GM12878 (cell line): ENCODE measurements around the gene POLD1. TPM values are rescaled to one million over a fixed set of nuclear protein-coding genes. Genes with fewer than 3 reads are reported as not detected.

Source experiments
- EP300 ChIP-seq, 2 experiments: fragments of 150-350 bp in 1 of 2; IDR thresholded peaks; 2 replicates each; pipeline ENCODE4 v1.6.1; 2011 to 2012; ENCODE audit warnings: low read depth in 2 of 2, low read length in 2 of 2, borderline replicate concordance in 1 of 2, improper control_type of control experiment in 1 of 2, inconsistent platforms in 1 of 2; ENCODE audit not compliant: control insufficient read depth in 1 of 2
- ESRRA ChIP-seq: IDR thresholded peaks from 2 replicates; pipeline ENCODE4 v1.6.1; 2012; ENCODE audit warnings: mild to moderate bottlenecking, low read length, improper control_type of control experiment
- ETV6 ChIP-seq, 2 experiments: fragments of 450-650 bp in 1 of 2; IDR thresholded peaks in 1 of 2; conservative IDR thresholded peaks in 1 of 2; 2 replicates each; pipeline ENCODE4 v1.6.1; 2014; ENCODE audit warnings: antibody characterized with exemption in 1 of 2, borderline replicate concordance in 1 of 2, low read depth in 1 of 2, mild to moderate bottlenecking in 1 of 2, moderate library complexity in 1 of 2
- JUNB ChIP-seq: IDR thresholded peaks from 2 replicates; pipeline ENCODE4 v1.6.1; 2016; ENCODE audit warnings: antibody characterized with exemption, mild to moderate bottlenecking
- NBN ChIP-seq: fragments of 450-650 bp; IDR thresholded peaks from 2 replicates; pipeline ENCODE4 v1.6.1; 2016
- RAD21 ChIP-seq: IDR thresholded peaks from 2 replicates; pipeline ENCODE4 v1.6.1; 2011; ENCODE audit warnings: mild to moderate bottlenecking, low read depth, low read length, moderate library complexity; ENCODE audit not compliant: insufficient read depth
- RB1 ChIP-seq: fragments of 450-650 bp; formaldehyde crosslinking; IDR thresholded peaks from 2 replicates; pipeline ENCODE4 v1.6.1; 2017; ENCODE audit warnings: mild to moderate bottlenecking, borderline replicate concordance
- RELA ChIP-seq: fragments of 450-650 bp; IDR thresholded peaks from 2 replicates; pipeline ENCODE4 v1.8.0; 2014; ENCODE audit warnings: borderline replicate concordance; ENCODE audit not compliant: partially characterized antibody
- TCF12 ChIP-seq: IDR thresholded peaks from 2 replicates; pipeline ENCODE4 v1.6.1; 2011; ENCODE audit warnings: low read depth, mild to moderate bottlenecking, low read length
- ZNF622 ChIP-seq: fragments of 450-650 bp; IDR thresholded peaks from 2 replicates; pipeline ENCODE4 v1.6.1; 2017; ENCODE audit warnings: mild to moderate bottlenecking, inconsistent platforms
- polyA plus RNA-seq, 11 experiments: library from polyadenylated mRNA; depleted of rRNA in 4 of 11; unstranded in 6 of 11; stranded (reverse) in 5 of 11; fragments of >200 nt; fragmentation: Nextera tagmentation in 4 of 11; fragmentation: Illumina TruSeq in 1 of 11; extraction: Ambion mirVana in 4 of 11; extraction: Trizol in 1 of 11; gene quantifications; 1 replicate in 1 of 11; 2 replicates in 10 of 11; pipeline versions ENCODE4 v1.2.1 to v1.2.3, GENCODE V29; 2011 to 2016; ENCODE audit warnings: inconsistent platforms in 2 of 11, missing spikeins in 2 of 11, low read depth in 1 of 11
- total RNA-seq, 4 experiments: library from RNA; depleted of rRNA in 3 of 4; stranded (reverse); fragments of >200 nt in 3 of 4; fragmentation: Illumina TruSeq in 1 of 4; extraction: Trizol in 1 of 4; gene quantifications; 2 replicates each; pipeline versions ENCODE4 v1.2.1 to v1.2.3, GENCODE V29; 2013 to 2021
- TF ChIP-seq, protein P1 (sequence below): IDR thresholded peaks from 2 replicates; pipeline ENCODE4 v1.6.1; 2012; ENCODE audit warnings: improper control_type of control experiment, low read depth, low read length; ENCODE audit not compliant: insufficient replicate concordance
- TF ChIP-seq, protein P2 (sequence below): fragments of 450-650 bp; formaldehyde crosslinking; IDR thresholded peaks from 2 replicates; pipeline ENCODE4 v1.4.0; 2020; ENCODE audit warnings: mild to moderate bottlenecking, moderate library complexity
- TF ChIP-seq, protein P3 (sequence below): fragments of 450-650 bp; IDR thresholded peaks from 2 replicates; pipeline ENCODE4 v1.6.1; 2018; ENCODE audit warnings: borderline replicate concordance, mild to moderate bottlenecking; ENCODE audit not compliant: partially characterized antibody
- TF ChIP-seq, protein P4 (sequence below): IDR thresholded peaks from 2 replicates; pipeline ENCODE4 v1.6.1; 2012; ENCODE audit warnings: low read depth, low read length, improper control_type of control experiment

The POLD1 gene
- total and polyA plus RNA-seq, 10 of the 15 experiments (the other 5 are each of a cell fraction or from before 2014, with no cell fraction given): 0.76 to 165 (median 63.4) TPM

DNA sequence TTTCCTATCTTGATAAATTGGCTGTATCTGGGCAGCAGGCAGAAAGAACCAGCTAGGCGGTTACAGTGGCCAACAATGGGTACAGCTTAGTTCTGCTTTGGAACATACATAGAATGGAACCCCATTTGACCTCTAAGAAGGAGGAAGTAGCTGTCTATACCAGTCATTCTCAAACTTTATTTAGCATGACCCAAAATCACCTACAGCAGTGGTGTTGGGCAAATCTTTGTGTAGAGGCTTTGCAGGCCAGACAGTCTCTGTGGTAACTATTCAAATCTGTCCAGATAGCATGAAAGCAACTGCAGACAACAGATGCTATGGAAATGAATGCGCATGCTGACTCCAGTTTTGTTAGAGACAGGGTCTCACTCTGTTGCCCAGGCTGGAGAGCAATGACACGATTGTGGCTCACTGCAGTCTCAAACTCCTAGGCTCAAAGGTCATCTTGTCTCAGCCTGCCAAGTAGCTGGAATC is 43.0 kb upstream of the POLD1 start (continued):
- TF ChIP-seq, protein P1, sequence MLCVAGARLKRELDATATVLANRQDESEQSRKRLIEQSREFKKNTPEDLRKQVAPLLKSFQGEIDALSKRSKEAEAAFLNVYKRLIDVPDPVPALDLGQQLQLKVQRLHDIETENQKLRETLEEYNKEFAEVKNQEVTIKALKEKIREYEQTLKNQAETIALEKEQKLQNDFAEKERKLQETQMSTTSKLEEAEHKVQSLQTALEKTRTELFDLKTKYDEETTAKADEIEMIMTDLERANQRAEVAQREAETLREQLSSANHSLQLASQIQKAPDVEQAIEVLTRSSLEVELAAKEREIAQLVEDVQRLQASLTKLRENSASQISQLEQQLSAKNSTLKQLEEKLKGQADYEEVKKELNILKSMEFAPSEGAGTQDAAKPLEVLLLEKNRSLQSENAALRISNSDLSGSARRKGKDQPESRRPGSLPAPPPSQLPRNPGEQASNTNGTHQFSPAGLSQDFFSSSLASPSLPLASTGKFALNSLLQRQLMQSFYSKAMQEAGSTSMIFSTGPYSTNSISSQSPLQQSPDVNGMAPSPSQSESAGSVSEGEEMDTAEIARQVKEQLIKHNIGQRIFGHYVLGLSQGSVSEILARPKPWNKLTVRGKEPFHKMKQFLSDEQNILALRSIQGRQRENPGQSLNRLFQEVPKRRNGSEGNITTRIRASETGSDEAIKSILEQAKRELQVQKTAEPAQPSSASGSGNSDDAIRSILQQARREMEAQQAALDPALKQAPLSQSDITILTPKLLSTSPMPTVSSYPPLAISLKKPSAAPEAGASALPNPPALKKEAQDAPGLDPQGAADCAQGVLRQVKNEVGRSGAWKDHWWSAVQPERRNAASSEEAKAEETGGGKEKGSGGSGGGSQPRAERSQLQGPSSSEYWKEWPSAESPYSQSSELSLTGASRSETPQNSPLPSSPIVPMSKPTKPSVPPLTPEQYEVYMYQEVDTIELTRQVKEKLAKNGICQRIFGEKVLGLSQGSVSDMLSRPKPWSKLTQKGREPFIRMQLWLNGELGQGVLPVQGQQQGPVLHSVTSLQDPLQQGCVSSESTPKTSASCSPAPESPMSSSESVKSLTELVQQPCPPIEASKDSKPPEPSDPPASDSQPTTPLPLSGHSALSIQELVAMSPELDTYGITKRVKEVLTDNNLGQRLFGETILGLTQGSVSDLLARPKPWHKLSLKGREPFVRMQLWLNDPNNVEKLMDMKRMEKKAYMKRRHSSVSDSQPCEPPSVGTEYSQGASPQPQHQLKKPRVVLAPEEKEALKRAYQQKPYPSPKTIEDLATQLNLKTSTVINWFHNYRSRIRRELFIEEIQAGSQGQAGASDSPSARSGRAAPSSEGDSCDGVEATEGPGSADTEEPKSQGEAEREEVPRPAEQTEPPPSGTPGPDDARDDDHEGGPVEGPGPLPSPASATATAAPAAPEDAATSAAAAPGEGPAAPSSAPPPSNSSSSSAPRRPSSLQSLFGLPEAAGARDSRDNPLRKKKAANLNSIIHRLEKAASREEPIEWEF: no peak
- TF ChIP-seq RELA (no peak), TCF12 (no peak), RAD21 (no peak), EP300 (IDR thresholded peaks at IDR 0.05; ENCODE audit: borderline replicate concordance in 1 of 2, control insufficient read depth in 1 of 2, low read depth in 2 of 2, low read length in 2 of 2) (peak; percentile 39 to 78; a peak in 3 of 4 replicates), JUNB (peak; percentile 78), ESRRA (peak; percentile 94; the same call in 1 of the 2 replicates), ZNF622 (no peak), RB1 (no peak), ETV6 (conservative IDR thresholded peaks at IDR 0.05 in 1 of 2, IDR thresholded peaks at IDR 0.05 in 1 of 2; ENCODE audit: borderline replicate concordance in 1 of 2, low read depth in 1 of 2) (peak in 1 of 2 experiments; percentile 88; a peak in 2 of 4 replicates), NBN (peak; percentile 91)
- TF ChIP-seq, protein P2, sequence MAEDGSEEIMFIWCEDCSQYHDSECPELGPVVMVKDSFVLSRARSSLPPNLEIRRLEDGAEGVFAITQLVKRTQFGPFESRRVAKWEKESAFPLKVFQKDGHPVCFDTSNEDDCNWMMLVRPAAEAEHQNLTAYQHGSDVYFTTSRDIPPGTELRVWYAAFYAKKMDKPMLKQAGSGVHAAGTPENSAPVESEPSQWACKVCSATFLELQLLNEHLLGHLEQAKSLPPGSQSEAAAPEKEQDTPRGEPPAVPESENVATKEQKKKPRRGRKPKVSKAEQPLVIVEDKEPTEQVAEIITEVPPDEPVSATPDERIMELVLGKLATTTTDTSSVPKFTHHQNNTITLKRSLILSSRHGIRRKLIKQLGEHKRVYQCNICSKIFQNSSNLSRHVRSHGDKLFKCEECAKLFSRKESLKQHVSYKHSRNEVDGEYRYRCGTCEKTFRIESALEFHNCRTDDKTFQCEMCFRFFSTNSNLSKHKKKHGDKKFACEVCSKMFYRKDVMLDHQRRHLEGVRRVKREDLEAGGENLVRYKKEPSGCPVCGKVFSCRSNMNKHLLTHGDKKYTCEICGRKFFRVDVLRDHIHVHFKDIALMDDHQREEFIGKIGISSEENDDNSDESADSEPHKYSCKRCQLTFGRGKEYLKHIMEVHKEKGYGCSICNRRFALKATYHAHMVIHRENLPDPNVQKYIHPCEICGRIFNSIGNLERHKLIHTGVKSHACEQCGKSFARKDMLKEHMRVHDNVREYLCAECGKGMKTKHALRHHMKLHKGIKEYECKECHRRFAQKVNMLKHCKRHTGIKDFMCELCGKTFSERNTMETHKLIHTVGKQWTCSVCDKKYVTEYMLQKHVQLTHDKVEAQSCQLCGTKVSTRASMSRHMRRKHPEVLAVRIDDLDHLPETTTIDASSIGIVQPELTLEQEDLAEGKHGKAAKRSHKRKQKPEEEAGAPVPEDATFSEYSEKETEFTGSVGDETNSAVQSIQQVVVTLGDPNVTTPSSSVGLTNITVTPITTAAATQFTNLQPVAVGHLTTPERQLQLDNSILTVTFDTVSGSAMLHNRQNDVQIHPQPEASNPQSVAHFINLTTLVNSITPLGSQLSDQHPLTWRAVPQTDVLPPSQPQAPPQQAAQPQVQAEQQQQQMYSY (CRISPR knock-in tag): no peak
- TF ChIP-seq, protein P3, sequence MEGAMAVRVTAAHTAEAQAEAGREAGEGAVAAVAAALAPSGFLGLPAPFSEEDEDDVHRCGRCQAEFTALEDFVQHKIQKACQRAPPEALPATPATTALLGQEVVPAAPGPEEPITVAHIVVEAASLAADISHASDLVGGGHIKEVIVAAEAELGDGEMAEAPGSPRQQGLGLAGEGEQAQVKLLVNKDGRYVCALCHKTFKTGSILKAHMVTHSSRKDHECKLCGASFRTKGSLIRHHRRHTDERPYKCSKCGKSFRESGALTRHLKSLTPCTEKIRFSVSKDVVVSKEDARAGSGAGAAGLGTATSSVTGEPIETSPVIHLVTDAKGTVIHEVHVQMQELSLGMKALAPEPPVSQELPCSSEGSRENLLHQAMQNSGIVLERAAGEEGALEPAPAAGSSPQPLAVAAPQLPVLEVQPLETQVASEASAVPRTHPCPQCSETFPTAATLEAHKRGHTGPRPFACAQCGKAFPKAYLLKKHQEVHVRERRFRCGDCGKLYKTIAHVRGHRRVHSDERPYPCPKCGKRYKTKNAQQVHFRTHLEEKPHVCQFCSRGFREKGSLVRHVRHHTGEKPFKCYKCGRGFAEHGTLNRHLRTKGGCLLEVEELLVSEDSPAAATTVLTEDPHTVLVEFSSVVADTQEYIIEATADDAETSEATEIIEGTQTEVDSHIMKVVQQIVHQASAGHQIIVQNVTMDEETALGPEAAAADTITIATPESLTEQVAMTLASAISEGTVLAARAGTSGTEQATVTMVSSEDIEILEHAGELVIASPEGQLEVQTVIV: no peak
- TF ChIP-seq, protein P4, sequence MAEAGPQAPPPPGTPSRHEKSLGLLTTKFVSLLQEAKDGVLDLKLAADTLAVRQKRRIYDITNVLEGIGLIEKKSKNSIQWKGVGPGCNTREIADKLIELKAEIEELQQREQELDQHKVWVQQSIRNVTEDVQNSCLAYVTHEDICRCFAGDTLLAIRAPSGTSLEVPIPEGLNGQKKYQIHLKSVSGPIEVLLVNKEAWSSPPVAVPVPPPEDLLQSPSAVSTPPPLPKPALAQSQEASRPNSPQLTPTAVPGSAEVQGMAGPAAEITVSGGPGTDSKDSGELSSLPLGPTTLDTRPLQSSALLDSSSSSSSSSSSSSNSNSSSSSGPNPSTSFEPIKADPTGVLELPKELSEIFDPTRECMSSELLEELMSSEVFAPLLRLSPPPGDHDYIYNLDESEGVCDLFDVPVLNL: no peak
